Glutamatergic neuron (in vitro differentiated cells): Measurements from ENCODE around the gene MRM2. TPM values are rescaled to one million over a fixed set of nuclear protein-coding genes. Genes with fewer than 3 reads are reported as not detected.

Experiments used
- DNase-seq: peaks from one replicate; pipeline ENCODE4 v3.0.0; 2022
- H3K27ac Mint-ChIP-seq: one replicate; pipeline ENCODE4 v1.8.0; 2020; ENCODE audit warnings: mild to moderate bottlenecking, mixed read lengths, inconsistent platforms; ENCODE audit not compliant: unreplicated experiment
- H3K27me3 Mint-ChIP-seq: one replicate; pipeline ENCODE4 v1.8.0; 2020; ENCODE audit warnings: mild to moderate bottlenecking, moderate library complexity, mixed read lengths, inconsistent platforms; ENCODE audit not compliant: unreplicated experiment
- H3K36me3 Mint-ChIP-seq: one replicate; pipeline ENCODE4 v1.8.0; 2020; ENCODE audit warnings: mild to moderate bottlenecking, mixed read lengths, inconsistent platforms; ENCODE audit not compliant: unreplicated experiment
- H3K4me1 Mint-ChIP-seq: one replicate; pipeline ENCODE4 v1.8.0; 2020; ENCODE audit warnings: mild to moderate bottlenecking, low read depth, mixed read lengths, inconsistent platforms; ENCODE audit not compliant: unreplicated experiment
- H3K4me3 Mint-ChIP-seq: one replicate; pipeline ENCODE4 v1.8.0; 2020; ENCODE audit warnings: mild to moderate bottlenecking, mixed read lengths, inconsistent platforms; ENCODE audit not compliant: unreplicated experiment
- H3K9me3 Mint-ChIP-seq: one replicate; pipeline ENCODE4 v1.8.0; 2020; ENCODE audit warnings: mild to moderate bottlenecking, moderate library complexity, mixed read lengths, inconsistent platforms; ENCODE audit not compliant: unreplicated experiment
- total RNA-seq: library from RNA; stranded (reverse); fragmentation: NEBNext Ultra II Directional; extraction: Animal tissue kit (Norgen Biotek cat#: 25700); gene quantifications from one replicate; pipeline ENCODE4 v1.2.1, GENCODE V29; 2021; ENCODE audit not compliant: unreplicated experiment
- TF ChIP-seq, protein P1 (sequence below): fragments of 200-600 bp; sonication (generic); IDR thresholded peaks from one replicate; pipeline ENCODE4 v1.5.0; 2021; ENCODE audit not compliant: partially characterized antibody, unreplicated experiment

The MRM2 gene
- total RNA-seq, 1 donor from 2014 or later = 28.1 TPM

DNA sequence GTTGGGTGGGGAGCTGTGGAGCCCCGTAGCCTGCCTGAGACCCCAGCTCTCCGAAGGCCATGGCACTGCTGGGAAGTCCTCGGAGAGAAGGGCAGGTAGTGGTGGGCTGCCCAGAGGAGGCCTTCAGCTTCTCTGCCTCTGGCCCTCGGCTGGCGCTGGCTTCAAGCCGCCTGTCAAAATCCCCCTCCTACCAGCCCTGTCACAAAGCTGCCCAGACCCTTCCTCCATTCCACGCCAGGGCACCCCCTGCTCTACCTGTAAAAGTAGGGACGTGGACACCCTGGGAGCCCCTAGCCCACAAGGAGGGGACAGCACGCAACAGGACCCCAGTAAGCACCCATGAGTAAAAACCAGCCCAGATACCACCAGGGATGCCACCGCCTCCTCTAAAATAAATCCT, 40.9 kb downstream of the MRM2 start:
- Mint-ChIP-seq H3K36me3 (no peaks in the 10 kb centered on the region), H3K27me3 (peaks cover 5% of the 10 kb centered on the region), H3K27ac (no peak overlapping the region), H3K9me3 (peaks cover 10% of the 10 kb centered on the region), H3K4me3 (no peak overlapping the region), H3K4me1 (peaks cover 26% of the 10 kb centered on the region)
- no peak for DNase-seq
- TF ChIP-seq, protein P1, sequence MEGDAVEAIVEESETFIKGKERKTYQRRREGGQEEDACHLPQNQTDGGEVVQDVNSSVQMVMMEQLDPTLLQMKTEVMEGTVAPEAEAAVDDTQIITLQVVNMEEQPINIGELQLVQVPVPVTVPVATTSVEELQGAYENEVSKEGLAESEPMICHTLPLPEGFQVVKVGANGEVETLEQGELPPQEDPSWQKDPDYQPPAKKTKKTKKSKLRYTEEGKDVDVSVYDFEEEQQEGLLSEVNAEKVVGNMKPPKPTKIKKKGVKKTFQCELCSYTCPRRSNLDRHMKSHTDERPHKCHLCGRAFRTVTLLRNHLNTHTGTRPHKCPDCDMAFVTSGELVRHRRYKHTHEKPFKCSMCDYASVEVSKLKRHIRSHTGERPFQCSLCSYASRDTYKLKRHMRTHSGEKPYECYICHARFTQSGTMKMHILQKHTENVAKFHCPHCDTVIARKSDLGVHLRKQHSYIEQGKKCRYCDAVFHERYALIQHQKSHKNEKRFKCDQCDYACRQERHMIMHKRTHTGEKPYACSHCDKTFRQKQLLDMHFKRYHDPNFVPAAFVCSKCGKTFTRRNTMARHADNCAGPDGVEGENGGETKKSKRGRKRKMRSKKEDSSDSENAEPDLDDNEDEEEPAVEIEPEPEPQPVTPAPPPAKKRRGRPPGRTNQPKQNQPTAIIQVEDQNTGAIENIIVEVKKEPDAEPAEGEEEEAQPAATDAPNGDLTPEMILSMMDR = no peak

DNA sequence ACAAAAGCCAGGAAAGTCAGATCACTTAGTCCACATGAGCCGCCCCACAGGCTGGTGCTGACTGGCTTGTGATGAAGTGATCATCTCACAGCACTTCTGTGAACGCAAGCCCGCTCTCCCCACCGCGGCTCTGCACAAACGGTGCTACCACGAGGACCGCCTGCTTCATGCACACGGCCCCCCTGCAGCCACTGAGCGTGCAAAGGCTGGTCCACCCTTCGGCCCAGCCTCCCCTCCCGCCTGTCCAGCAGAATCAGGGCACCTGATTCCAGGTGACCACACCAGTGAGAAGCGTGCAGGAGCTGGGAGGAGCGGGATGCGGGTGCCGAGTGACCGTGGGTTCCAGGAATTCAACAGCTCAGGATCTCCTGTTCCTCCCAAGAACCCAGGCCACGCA, 41.4 kb downstream of the MRM2 start:
- H3K27ac Mint-ChIP-seq = no peak overlapping the region
- TF ChIP-seq, protein P1 = no peak
- peaks cover 5% of the 10 kb centered on the region for H3K27me3 Mint-ChIP-seq
- H3K36me3 Mint-ChIP-seq = no peaks in the 10 kb centered on the region
- peaks cover 25% of the 10 kb centered on the region for H3K4me1 Mint-ChIP-seq
- peaks cover 10% of the 10 kb centered on the region for H3K9me3 Mint-ChIP-seq
- DNase-seq = no peak
- no peak overlapping the region for H3K4me3 Mint-ChIP-seq

DNA sequence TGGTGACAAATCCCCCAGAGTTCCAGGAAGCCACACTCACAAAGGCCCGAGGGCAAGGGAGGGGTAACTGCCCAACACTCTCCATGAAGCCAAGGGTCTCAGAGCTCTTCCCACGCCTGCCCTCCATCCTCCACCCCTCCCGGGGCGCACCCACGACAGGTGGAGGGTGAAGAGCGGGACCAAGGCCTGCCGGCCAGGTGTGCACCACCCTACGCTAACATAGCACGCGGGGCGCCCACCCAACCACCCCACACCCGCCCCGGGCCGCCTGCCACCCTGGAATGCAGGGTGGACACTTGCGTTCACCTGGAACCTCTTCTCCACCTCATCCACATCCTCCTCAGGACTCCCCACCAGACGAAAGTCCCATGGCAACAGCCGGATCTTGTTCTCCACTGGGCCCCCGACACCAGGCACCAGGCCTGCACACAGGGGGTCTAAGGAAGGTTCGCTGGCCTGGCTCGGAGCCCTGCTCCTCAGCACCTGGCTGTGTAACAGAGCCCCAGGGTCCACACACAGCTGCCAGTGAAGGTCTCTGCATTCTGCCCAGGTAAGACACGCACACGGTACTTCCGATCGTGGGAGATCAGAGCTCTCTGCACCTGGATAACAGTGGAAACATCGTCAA, 41.9 kb downstream of the MRM2 start:
- peaks cover 23% of the 10 kb centered on the region for H3K4me1 Mint-ChIP-seq
- H3K27me3 Mint-ChIP-seq = peaks cover 2% of the 10 kb centered on the region
- TF ChIP-seq, protein P1 = no peak
- no peak overlapping the region for H3K27ac Mint-ChIP-seq
- H3K9me3 Mint-ChIP-seq = peaks cover 10% of the 10 kb centered on the region
- no peak overlapping the region for H3K4me3 Mint-ChIP-seq
- no peak for DNase-seq
- H3K36me3 Mint-ChIP-seq = no peaks in the 10 kb centered on the region

DNA sequence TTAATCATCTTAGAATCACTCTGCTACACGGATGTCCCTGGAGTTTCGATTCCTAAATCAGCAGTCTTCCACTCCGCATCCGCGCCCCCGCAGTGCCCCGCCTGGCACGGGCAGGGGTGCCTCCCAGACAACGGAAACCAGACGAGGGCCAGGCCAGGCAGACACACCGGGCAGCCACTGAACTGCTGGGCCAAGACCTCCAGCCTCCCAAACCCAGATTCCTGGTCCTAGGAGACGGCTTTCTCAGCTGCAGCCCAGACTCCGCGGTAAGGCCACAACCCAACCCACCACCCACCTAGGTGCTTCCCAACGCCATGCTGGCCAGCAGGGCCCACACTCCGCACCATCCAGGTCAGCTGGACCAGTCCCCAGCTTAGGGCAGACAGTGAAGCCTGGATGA, 42.5 kb downstream of the MRM2 start:
- H3K9me3 Mint-ChIP-seq = peaks cover 10% of the 10 kb centered on the region
- H3K27me3 Mint-ChIP-seq = peaks cover 2% of the 10 kb centered on the region
- TF ChIP-seq, protein P1 = no peak
- H3K4me3 Mint-ChIP-seq = no peak overlapping the region
- H3K36me3 Mint-ChIP-seq = no peaks in the 10 kb centered on the region
- peaks cover 23% of the 10 kb centered on the region for H3K4me1 Mint-ChIP-seq
- H3K27ac Mint-ChIP-seq = no peak overlapping the region
- no peak for DNase-seq

DNA sequence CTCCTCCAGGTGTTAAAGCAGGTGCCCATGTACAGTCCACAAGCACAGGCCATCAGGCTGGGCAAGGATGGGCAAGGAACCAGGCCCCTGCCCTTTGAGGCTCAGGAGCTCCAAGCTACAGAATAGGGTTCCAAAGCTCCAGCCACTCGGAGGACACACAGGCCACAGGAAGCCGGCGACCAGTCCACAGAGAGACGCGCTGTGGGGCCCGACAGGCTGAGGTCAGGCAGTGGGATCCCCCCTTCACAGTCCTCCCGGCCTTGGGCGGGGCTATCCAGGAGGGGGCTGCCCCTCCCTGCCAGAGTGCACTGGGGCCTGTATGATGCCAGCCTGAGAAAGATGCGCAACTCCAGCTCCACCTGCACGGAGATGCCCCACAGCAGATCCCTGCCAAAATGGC, 43.2 kb downstream of the MRM2 start:
- Mint-ChIP-seq H3K4me3 (no peak overlapping the region), H3K27me3 (peaks cover 2% of the 10 kb centered on the region)

More for the DNA sequence above, 43.2 kb downstream of the MRM2 start:
- Mint-ChIP-seq H3K27ac (no peak overlapping the region), H3K36me3 (no peaks in the 10 kb centered on the region), H3K4me1 (peaks cover 16% of the 10 kb centered on the region), H3K9me3 (peaks cover 10% of the 10 kb centered on the region)
- TF ChIP-seq, protein P1 = no peak
- DNase-seq = no peak
